ENCODE measurements around the gene ADGRB2.
A peak's percentile ranks its signal among the peaks of the same experiment; 100 is the strongest.

ADGRB2 gene

GRCh38 chr1:31793586-31794285, 29.6 kb upstream of the ADGRB2 start:
- DNase-seq (ENCODE audit: low spot score): no peak

- DNase-seq (ENCODE audit: low spot score): no peak
Measured at GRCh38 chr1:31793086-31793485, 28.9 kb upstream of the ADGRB2 start.

GRCh38 chr1:31792541-31792940, 28.4 kb upstream of the ADGRB2 start:
- DNase-seq (ENCODE audit: low spot score): no peak

GRCh38 chr1:31792116-31792515, 28.0 kb upstream of the ADGRB2 start:
- no peak for DNase-seq (ENCODE audit: low spot score)

- DNase-seq (ENCODE audit: low spot score): no peak
Measured at GRCh38 chr1:31791131-31791858, 27.2 kb upstream of the ADGRB2 start.

- DNase-seq (ENCODE audit: low spot score): no peak
Measured at GRCh38 chr1:31790641-31791091, 26.5 kb upstream of the ADGRB2 start.

- no peak for DNase-seq (ENCODE audit: low spot score)
Measured at GRCh38 chr1:31790140-31790539, 26.0 kb upstream of the ADGRB2 start.

- peak; percentile 89 for DNase-seq (ENCODE audit: low spot score)
Measured at GRCh38 chr1:31789259-31790065, 25.3 kb upstream of the ADGRB2 start.

- DNase-seq (ENCODE audit: low spot score): peak; percentile 68
Measured at GRCh38 chr1:31788825-31789256, 24.7 kb upstream of the ADGRB2 start.

- DNase-seq (ENCODE audit: low spot score): peak; percentile 95
Measured at GRCh38 chr1:31788138-31788824, 24.1 kb upstream of the ADGRB2 start.

GRCh38 chr1:31787786-31788137, 23.6 kb upstream of the ADGRB2 start:
- no peak for DNase-seq (ENCODE audit: low spot score)

GRCh38 chr1:31787261-31787660, 23.1 kb upstream of the ADGRB2 start:
- DNase-seq (ENCODE audit: low spot score): no peak

GRCh38 chr1:31786366-31787060, 22.4 kb upstream of the ADGRB2 start:
- DNase-seq (ENCODE audit: low spot score): no peak

- no peak for DNase-seq (ENCODE audit: low spot score)
Measured at GRCh38 chr1:31785947-31786290, 21.8 kb upstream of the ADGRB2 start.

- no peak for DNase-seq (ENCODE audit: low spot score)
Measured at GRCh38 chr1:31785020-31785946, 21.1 kb upstream of the ADGRB2 start.

GRCh38 chr1:31784356-31785019, 20.3 kb upstream of the ADGRB2 start:
- DNase-seq (ENCODE audit: low spot score): no peak

GRCh38 chr1:31783846-31784245, 19.7 kb upstream of the ADGRB2 start:
- no peak for DNase-seq (ENCODE audit: low spot score)

GRCh38 chr1:31782421-31783410, 18.6 kb upstream of the ADGRB2 start:
- DNase-seq (ENCODE audit: low spot score): no peak
